ENCODE data around the gene OR52J3. TPM values are rescaled to one million over a fixed set of nuclear protein-coding genes. Genes with fewer than 3 reads are reported as not detected.

The OR52J3 gene
- total and polyA plus RNA-seq, 2 donors (not counting 3 experiments of a cell fraction or from before 2014, with no cell fraction given) = not detected

- BruUV-seq (replicated peaks) = no TSS peak
- TF ChIP-seq EZH2 (IDR thresholded peaks at IDR 0.05; ENCODE audit: borderline replicate concordance, low read depth, low read length, severe bottlenecking) (no peak), MYC (IDR thresholded peaks at IDR 0.05; ENCODE audit: low read depth, low read length) (no peak), POLR2AphosphoS5 (IDR thresholded peaks at IDR 0.05; ENCODE audit: insufficient read depth, low read depth, low read length) (no peak), JUN (IDR thresholded peaks at IDR 0.05; ENCODE audit: borderline replicate concordance, insufficient read depth, insufficient read length, low read depth) (no peak), GATA2 (IDR thresholded peaks at IDR 0.05; ENCODE audit: insufficient read depth, insufficient read length, low read depth, low read length) (no peak), MAX (IDR thresholded peaks at IDR 0.05; ENCODE audit: insufficient read depth, insufficient read length) (no peak), CTCF (IDR thresholded peaks at IDR 0.05; ENCODE audit: extremely low read depth in 1 of 2, insufficient read depth in 1 of 2, low read depth in 1 of 2, low read length in 2 of 2) (no peak), POLR2A (IDR thresholded peaks at IDR 0.05; ENCODE audit: low read depth, low read length) (no peak), FOS (IDR thresholded peaks at IDR 0.05; ENCODE audit: borderline replicate concordance, insufficient read depth, low read length) (no peak)
- no peak overlapping the region for H3K4me2 ChIP-seq (ENCODE audit: insufficient read depth, low read length)
- H3K9ac ChIP-seq (replicated peaks; ENCODE audit: extremely low read depth, insufficient read depth, low read length) = no peak overlapping the region
- no peaks in the 10 kb centered on the region for H3K27me3 ChIP-seq (ENCODE audit: control insufficient read depth in 2 of 2, insufficient read depth in 2 of 2, low read length in 2 of 2)
- dilution Hi-C loops (cut with MboI; ENCODE audit: extremely low pct_ligation_motif_present, low sequenced_read_pairs) = no loop called here
- DNase-seq (ENCODE audit: low read depth, low spot score) (no peak), FAIRE-seq (no peak)
- intact Hi-C loops (cut with micrococcal nuclease) = no loop called here
- POLR2A ChIA-PET = no interaction called here
- CTCF ChIA-PET = no interaction called here
- H3K27ac ChIP-seq (ENCODE audit: insufficient read depth, low read depth, low read length) = no peak overlapping the region
- H3K4me3 ChIP-seq (replicated peaks in 1 of 3; ENCODE audit: insufficient read depth in 1 of 3, low read depth in 1 of 3, low read length in 3 of 3) = no peak overlapping the region
- no peaks in the 10 kb centered on the region for H3K79me2 ChIP-seq (ENCODE audit: control insufficient read depth, insufficient read depth, low read length)
- no peaks in the 10 kb centered on the region for H3K4me1 ChIP-seq (ENCODE audit: control insufficient read depth, extremely low read depth, insufficient read depth, low read length)
- no peaks in the 10 kb centered on the region for H3K9me3 ChIP-seq (replicated peaks; ENCODE audit: control insufficient read depth, insufficient read depth, low read length)
- H3K9me1 ChIP-seq (replicated peaks; ENCODE audit: control insufficient read depth, extremely low read depth, insufficient read depth, low read length) = no peaks in the 10 kb centered on the region
- no peak overlapping the region for H2AFZ ChIP-seq (ENCODE audit: low read depth, low read length)
- no peaks in the 10 kb centered on the region for H4K20me1 ChIP-seq (replicated peaks; ENCODE audit: control insufficient read depth, extremely low read depth, insufficient read depth, low read length)
- H3K36me3 ChIP-seq (ENCODE audit: control insufficient read depth in 2 of 2, extremely low read depth in 1 of 2, insufficient read depth in 2 of 2, low read length in 2 of 2) = no peaks in the 10 kb centered on the region
Measured at GRCh38 chr11:5065027-5065426, 18.7 kb downstream of the OR52J3 start.
